Type B pancreatic cell (in vitro differentiated cells): Measurements from ENCODE around the gene PPP1R13B. TPM values are rescaled to one million over a fixed set of nuclear protein-coding genes. Genes with fewer than 3 reads are reported as not detected.

Experiments
- DNase-seq: peaks from one replicate; pipeline ENCODE4 v3.0.0; 2021; ENCODE audit warnings: mixed read lengths; ENCODE audit not compliant: unreplicated experiment; ENCODE audit errors: extremely low spot score
- H3K27ac Mint-ChIP-seq: 2 replicates; pipeline ENCODE4 v1.8.0; 2021; ENCODE audit warnings: mild to moderate bottlenecking, mixed read lengths
- H3K27me3 Mint-ChIP-seq: 2 replicates; pipeline ENCODE4 v1.8.0; 2021; ENCODE audit warnings: mixed read lengths
- H3K36me3 Mint-ChIP-seq: 2 replicates; pipeline ENCODE4 v1.8.0; 2021; ENCODE audit warnings: mixed read lengths
- H3K4me1 Mint-ChIP-seq: one replicate; pipeline ENCODE4 v1.8.0; 2021; ENCODE audit warnings: mixed read lengths; ENCODE audit not compliant: unreplicated experiment
- H3K4me3 Mint-ChIP-seq: 2 replicates; pipeline ENCODE4 v1.8.0; 2021; ENCODE audit warnings: mild to moderate bottlenecking, mixed read lengths
- H3K9me3 Mint-ChIP-seq: 2 replicates; pipeline ENCODE4 v1.8.0; 2021; ENCODE audit warnings: mixed read lengths
- total RNA-seq: library from RNA; stranded (reverse); gene quantifications from 2 replicates; pipeline ENCODE4 v1.2.1, GENCODE V29; 2021; ENCODE audit warnings: low replicate concordance
- TF ChIP-seq, protein P1 (sequence below): fragments of 200-600 bp; sonication (generic); conservative IDR thresholded peaks from 2 replicates; pipeline ENCODE4 v1.5.0; 2021; ENCODE audit warnings: antibody characterized with exemption, mild to moderate bottlenecking

Gene PPP1R13B
- total RNA-seq, 1 donor from 2014 or later, result 20.4 TPM

- Mint-ChIP-seq H3K4me1 (peaks cover 19% of the 10 kb centered on the region), H3K36me3 (no peaks in the 10 kb centered on the region), H3K27me3 (no peaks in the 10 kb centered on the region), H3K4me3 (no peak overlapping the region), H3K9me3 (no peaks in the 10 kb centered on the region), H3K27ac (no peak overlapping the region)
- DNase-seq, result no peak
- TF ChIP-seq, protein P1, sequence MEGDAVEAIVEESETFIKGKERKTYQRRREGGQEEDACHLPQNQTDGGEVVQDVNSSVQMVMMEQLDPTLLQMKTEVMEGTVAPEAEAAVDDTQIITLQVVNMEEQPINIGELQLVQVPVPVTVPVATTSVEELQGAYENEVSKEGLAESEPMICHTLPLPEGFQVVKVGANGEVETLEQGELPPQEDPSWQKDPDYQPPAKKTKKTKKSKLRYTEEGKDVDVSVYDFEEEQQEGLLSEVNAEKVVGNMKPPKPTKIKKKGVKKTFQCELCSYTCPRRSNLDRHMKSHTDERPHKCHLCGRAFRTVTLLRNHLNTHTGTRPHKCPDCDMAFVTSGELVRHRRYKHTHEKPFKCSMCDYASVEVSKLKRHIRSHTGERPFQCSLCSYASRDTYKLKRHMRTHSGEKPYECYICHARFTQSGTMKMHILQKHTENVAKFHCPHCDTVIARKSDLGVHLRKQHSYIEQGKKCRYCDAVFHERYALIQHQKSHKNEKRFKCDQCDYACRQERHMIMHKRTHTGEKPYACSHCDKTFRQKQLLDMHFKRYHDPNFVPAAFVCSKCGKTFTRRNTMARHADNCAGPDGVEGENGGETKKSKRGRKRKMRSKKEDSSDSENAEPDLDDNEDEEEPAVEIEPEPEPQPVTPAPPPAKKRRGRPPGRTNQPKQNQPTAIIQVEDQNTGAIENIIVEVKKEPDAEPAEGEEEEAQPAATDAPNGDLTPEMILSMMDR, result no peak
These were observed 12.2 kb upstream of the PPP1R13B start for GRCh38 chr14:103859416-103860202.

DNA sequence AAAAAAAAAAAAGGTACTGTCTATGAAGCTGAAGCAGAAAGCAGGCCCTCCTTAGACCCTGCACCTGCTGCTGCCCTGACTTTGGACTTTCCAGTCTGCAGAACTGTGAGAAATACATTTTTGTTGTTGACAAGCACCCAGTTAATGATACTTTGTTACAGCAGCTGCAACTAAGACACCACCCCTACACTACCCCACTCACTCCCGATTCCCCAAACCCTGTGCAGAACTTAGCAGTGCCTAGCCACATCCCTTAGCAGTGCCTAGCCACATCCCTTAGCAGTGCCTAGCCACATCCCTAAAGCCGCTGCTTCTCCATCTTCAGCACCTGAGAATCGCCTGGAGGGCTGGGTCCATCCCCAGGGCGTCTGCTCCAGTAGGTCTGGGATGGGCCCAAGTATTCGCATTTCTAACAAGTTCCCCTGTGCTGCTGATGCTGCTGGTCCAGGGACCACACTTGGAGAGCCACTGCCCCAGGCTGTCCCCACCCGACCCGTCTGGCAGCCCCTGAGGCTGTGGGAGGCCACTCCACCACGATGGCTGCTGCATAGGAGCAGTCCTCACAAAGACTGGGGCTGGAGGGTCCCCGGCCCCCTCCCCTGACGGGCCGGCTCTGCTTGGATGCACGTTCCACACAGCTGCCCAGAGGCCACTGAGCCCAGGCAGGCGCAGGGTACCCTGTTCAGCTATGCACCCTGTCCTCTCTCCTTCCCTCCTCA is 10.8 kb upstream of the PPP1R13B start:
- DNase-seq, result no peak
- TF ChIP-seq, protein P1, result no peak
- no peaks in the 10 kb centered on the region for H3K9me3 Mint-ChIP-seq
- H3K4me3 Mint-ChIP-seq, result no peak overlapping the region
- H3K4me1 Mint-ChIP-seq, result peaks cover 29% of the 10 kb centered on the region
- H3K36me3 Mint-ChIP-seq, result no peaks in the 10 kb centered on the region
- H3K27ac Mint-ChIP-seq, result no peak overlapping the region
- H3K27me3 Mint-ChIP-seq, result no peaks in the 10 kb centered on the region

GRCh38 chr14:103857256-103857655 is 9.9 kb upstream of the PPP1R13B start:
- peaks cover 29% of the 10 kb centered on the region for H3K4me1 Mint-ChIP-seq
- no peaks in the 10 kb centered on the region for H3K9me3 Mint-ChIP-seq
- TF ChIP-seq, protein P1, result no peak
- no peak for DNase-seq
- no peak overlapping the region for H3K27ac Mint-ChIP-seq
- no peaks in the 10 kb centered on the region for H3K27me3 Mint-ChIP-seq
- no peak overlapping the region for H3K4me3 Mint-ChIP-seq
- H3K36me3 Mint-ChIP-seq, result no peaks in the 10 kb centered on the region

GRCh38 chr14:103856607-103857006 is 9.2 kb upstream of the PPP1R13B start:
- H3K4me3 Mint-ChIP-seq, result peak overlapping the region; percentile 49
- no peaks in the 10 kb centered on the region for H3K27me3 Mint-ChIP-seq
- no peaks in the 10 kb centered on the region for H3K36me3 Mint-ChIP-seq
- peaks cover 29% of the 10 kb centered on the region for H3K4me1 Mint-ChIP-seq
- peak overlapping the region; percentile 2 for H3K27ac Mint-ChIP-seq
- no peak for DNase-seq
- no peaks in the 10 kb centered on the region for H3K9me3 Mint-ChIP-seq
- TF ChIP-seq, protein P1, result no peak

GRCh38 chr14:103856105-103856504 is 8.7 kb upstream of the PPP1R13B start:
- DNase-seq, result no peak
- peaks cover 29% of the 10 kb centered on the region for H3K4me1 Mint-ChIP-seq
- peak overlapping the region; percentile 2 for H3K27ac Mint-ChIP-seq
- H3K36me3 Mint-ChIP-seq, result no peaks in the 10 kb centered on the region
- TF ChIP-seq, protein P1, result no peak
- no peak overlapping the region for H3K4me3 Mint-ChIP-seq
- H3K27me3 Mint-ChIP-seq, result no peaks in the 10 kb centered on the region
- no peaks in the 10 kb centered on the region for H3K9me3 Mint-ChIP-seq
